Liver (tissue), 3 donors: ENCODE data around the gene PLSCR3.

Experiments used
- GABPA ChIP-seq, 2 donors: IDR thresholded peaks in 1 of 2; conservative IDR thresholded peaks in 1 of 2; 2 replicates each; pipeline ENCODE4 v1.6.1; 2016; ENCODE audit warnings: antibody characterized with exemption in 2 of 2, mild to moderate bottlenecking in 1 of 2, moderate library complexity in 1 of 2
- NR2F2 ChIP-seq: IDR thresholded peaks from 2 replicates; pipeline ENCODE4 v1.6.1; 2016; ENCODE audit warnings: antibody characterized with exemption
- RAD21 ChIP-seq, 2 donors: IDR thresholded peaks; 2 replicates each; pipeline ENCODE4 v1.6.1; 2016; ENCODE audit warnings: antibody characterized with exemption in 2 of 2, mild to moderate bottlenecking in 2 of 2
- RXRA ChIP-seq, 2 donors: IDR thresholded peaks; 2 replicates each; pipeline ENCODE4 v1.6.1; 2017 to 2018; ENCODE audit warnings: antibody characterized with exemption in 2 of 2, mild to moderate bottlenecking in 1 of 2
- SP1 ChIP-seq: IDR thresholded peaks from 2 replicates; pipeline ENCODE4 v1.6.1; 2018; ENCODE audit warnings: antibody characterized with exemption, mild to moderate bottlenecking
- TAF1 ChIP-seq: conservative IDR thresholded peaks from 2 replicates; pipeline ENCODE4 v1.6.1; 2016; ENCODE audit warnings: antibody characterized with exemption, mild to moderate bottlenecking
- TF ChIP-seq, protein P1 (sequence below): fragments of 150-350 bp; IDR thresholded peaks from 2 replicates; pipeline ENCODE4 v1.5.1; 2017; ENCODE audit warnings: improper control_type of control experiment, low read depth, low read length; ENCODE audit not compliant: missing input control
- TF ChIP-seq, protein P2 (sequence below): IDR thresholded peaks from 2 replicates; pipeline ENCODE4 v1.6.1; 2016; ENCODE audit warnings: antibody characterized with exemption, mild to moderate bottlenecking
- TF ChIP-seq, protein P3 (sequence below): IDR thresholded peaks from 2 replicates; pipeline ENCODE4 v1.6.1; 2016; ENCODE audit warnings: antibody characterized with exemption
- donor health status: healthy.
- donor health status: healthy.

DNA sequence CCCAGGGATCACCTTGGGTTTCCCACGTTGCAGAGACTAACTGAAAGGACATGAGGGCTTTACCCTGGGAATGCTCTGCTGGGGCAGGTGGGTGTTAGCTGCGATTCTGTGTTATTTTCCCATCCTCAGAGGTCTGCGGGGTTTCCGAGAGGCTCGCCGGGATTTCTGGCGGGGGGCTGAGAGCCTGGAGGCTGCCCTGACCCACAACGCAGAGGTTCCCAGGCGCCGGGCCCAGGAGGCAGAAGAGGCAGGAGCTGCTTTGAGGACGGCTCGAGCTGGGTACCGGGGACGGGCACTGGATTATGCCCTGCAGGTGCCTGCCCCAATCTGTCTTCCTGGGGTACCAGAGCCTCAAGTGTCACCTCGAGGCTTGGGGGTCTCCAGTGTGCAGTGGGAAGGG, 51.1 kb downstream of the PLSCR3 start:
- TF ChIP-seq, protein P1, sequence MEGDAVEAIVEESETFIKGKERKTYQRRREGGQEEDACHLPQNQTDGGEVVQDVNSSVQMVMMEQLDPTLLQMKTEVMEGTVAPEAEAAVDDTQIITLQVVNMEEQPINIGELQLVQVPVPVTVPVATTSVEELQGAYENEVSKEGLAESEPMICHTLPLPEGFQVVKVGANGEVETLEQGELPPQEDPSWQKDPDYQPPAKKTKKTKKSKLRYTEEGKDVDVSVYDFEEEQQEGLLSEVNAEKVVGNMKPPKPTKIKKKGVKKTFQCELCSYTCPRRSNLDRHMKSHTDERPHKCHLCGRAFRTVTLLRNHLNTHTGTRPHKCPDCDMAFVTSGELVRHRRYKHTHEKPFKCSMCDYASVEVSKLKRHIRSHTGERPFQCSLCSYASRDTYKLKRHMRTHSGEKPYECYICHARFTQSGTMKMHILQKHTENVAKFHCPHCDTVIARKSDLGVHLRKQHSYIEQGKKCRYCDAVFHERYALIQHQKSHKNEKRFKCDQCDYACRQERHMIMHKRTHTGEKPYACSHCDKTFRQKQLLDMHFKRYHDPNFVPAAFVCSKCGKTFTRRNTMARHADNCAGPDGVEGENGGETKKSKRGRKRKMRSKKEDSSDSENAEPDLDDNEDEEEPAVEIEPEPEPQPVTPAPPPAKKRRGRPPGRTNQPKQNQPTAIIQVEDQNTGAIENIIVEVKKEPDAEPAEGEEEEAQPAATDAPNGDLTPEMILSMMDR, result no peak
- TF ChIP-seq GABPA (IDR thresholded peaks at IDR 0.05 in 1 of 2, conservative IDR thresholded peaks at IDR 0.05 in 1 of 2) (no peak), RAD21 (IDR thresholded peaks at IDR 0.05) (no peak), SP1 (no peak), TAF1 (no peak), RXRA (IDR thresholded peaks at IDR 0.05) (no peak), NR2F2 (no peak)
- TF ChIP-seq, protein P2, sequence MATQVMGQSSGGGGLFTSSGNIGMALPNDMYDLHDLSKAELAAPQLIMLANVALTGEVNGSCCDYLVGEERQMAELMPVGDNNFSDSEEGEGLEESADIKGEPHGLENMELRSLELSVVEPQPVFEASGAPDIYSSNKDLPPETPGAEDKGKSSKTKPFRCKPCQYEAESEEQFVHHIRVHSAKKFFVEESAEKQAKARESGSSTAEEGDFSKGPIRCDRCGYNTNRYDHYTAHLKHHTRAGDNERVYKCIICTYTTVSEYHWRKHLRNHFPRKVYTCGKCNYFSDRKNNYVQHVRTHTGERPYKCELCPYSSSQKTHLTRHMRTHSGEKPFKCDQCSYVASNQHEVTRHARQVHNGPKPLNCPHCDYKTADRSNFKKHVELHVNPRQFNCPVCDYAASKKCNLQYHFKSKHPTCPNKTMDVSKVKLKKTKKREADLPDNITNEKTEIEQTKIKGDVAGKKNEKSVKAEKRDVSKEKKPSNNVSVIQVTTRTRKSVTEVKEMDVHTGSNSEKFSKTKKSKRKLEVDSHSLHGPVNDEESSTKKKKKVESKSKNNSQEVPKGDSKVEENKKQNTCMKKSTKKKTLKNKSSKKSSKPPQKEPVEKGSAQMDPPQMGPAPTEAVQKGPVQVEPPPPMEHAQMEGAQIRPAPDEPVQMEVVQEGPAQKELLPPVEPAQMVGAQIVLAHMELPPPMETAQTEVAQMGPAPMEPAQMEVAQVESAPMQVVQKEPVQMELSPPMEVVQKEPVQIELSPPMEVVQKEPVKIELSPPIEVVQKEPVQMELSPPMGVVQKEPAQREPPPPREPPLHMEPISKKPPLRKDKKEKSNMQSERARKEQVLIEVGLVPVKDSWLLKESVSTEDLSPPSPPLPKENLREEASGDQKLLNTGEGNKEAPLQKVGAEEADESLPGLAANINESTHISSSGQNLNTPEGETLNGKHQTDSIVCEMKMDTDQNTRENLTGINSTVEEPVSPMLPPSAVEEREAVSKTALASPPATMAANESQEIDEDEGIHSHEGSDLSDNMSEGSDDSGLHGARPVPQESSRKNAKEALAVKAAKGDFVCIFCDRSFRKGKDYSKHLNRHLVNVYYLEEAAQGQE, result no peak
- TF ChIP-seq, protein P3, sequence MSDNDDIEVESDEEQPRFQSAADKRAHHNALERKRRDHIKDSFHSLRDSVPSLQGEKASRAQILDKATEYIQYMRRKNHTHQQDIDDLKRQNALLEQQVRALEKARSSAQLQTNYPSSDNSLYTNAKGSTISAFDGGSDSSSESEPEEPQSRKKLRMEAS, result no peak
